ENCODE results near the gene CARMIL1.

DNA sequence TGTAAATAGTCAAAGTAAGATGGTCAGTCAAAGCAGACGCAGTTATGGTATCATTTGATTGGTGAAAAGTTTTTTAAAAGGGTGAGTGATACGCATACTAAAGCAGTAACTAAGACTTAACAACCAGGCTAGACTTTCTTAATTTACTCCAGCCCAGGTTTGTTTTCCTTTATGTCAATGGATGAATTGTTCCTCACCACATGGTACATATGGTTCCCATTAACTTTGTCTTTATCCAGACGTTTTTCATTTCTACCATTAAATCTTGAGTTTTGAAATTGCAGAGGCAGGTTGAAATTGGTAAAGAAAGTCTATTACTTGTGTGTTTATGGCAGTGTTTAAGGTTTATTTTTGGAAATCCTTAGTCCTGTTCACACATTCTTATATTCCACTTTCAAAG is 274.3 kb downstream of the CARMIL1 start:
- TF ChIP-seq POLR2A (IDR thresholded peaks at IDR 0.05; ENCODE audit: low read depth, low read length), result no peak
- TF ChIP-seq POLR2AphosphoS5 (IDR thresholded peaks at IDR 0.05; ENCODE audit: low read depth, low read length), result no peak
